Right hindlimb (tissue), 1 donor: ENCODE results near the gene FARP1.

Experiments
- DNase-seq: peaks from one replicate; pipeline ENCODE4 v3.0.0-alpha.2; 2018

FARP1 gene

DNA sequence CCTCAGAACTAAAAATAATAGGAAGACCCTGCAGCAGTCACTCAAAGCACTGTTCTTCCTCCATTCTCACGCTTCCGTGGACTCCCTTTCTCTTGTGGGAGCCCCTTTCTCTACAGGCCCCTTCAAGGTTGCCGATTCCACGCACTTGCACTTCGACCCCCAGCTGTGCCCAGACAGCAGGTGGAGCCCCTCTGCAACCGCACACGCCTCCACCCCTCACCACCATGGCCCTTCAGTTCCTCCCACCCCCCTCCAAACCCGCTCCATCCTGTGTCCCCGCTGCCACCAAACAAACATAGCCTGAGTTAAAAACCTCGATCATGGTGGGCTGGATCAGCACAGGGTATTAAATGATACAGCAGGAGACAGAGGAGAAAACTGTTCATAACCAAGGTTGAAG is 331.4 kb downstream of the FARP1 start:
- DNase-seq, result no peak

DNA sequence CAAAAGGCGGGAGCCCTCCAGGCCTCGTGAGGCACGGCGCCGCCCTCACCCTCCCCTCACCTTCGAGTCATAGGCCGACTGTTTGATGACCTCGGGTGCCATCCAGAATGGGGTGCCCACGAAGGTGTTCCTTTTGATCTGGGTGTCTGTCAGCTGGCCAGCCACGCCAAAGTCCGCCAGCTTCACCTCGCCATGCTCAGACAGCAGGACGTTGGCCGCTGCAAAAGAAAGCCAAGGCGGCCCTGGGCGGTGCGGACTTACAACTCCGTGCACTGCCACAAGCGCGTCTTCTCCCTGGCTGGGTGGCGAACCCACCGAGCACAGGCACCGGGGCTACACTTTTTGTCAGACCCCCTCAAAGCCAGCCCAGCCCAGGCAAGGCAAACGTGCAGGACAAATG is 331.9 kb downstream of the FARP1 start:
- DNase-seq, result no peak

DNA sequence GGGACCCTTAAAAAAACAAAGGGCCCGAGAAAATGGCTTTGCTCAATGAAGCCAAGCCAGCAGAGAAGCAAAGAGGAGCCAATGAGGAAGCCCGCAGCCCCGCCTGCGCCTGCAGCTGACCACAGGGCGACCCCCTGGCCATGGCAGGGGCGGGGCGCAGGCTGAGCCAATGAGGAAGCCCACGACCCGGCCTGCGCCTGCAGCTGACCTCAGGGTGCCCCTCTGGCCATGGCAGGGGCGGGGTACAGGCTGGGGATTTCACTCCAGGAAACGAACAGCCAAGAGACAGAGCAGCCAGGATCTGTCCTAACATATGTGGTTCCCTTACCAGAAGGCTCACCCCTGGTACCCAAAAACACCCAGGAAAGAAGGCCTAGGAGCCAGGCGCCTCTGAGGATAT is 332.6 kb downstream of the FARP1 start:
- DNase-seq, result no peak

DNA sequence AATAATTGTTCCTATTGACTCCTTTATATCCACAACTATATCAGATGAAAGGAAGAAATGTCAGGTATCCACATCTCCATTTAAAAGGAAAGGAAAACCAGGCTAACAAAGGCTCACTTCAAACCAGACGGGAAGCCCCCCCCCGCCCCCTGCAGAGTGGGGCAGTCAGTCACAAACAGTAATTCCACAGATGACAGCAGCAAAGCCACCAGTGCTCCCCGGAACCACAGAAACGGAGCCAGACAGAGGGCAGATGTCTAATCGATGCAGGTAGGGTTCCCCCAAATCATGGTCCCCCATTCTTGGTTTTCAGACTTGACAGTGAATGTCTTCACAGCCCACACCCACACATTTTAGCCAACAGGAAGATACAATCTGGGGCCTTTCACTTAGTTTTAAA is 333.2 kb downstream of the FARP1 start:
- DNase-seq, result no peak

DNA sequence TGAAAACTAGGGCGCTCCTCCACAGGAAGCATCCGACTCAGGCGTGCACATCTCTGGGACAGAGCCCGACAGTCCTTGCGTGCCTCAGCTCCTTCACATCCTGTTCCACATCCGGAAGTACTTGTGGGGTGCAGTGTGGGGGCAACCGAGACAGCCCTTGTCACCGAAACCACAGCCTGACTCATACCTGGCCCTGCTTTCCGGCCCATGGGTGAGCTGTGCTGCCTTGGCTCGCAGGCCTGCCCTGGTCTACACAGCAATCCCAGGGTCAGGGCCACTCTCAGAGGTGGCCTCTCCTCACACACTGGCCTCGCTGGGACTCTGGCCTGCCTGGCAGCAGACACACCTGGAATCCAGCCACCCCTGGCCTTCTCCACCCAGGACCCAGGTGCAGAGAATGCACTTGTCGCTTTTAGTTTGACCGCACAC is 333.7 kb downstream of the FARP1 start:
- DNase-seq, result peak; percentile 53

DNA sequence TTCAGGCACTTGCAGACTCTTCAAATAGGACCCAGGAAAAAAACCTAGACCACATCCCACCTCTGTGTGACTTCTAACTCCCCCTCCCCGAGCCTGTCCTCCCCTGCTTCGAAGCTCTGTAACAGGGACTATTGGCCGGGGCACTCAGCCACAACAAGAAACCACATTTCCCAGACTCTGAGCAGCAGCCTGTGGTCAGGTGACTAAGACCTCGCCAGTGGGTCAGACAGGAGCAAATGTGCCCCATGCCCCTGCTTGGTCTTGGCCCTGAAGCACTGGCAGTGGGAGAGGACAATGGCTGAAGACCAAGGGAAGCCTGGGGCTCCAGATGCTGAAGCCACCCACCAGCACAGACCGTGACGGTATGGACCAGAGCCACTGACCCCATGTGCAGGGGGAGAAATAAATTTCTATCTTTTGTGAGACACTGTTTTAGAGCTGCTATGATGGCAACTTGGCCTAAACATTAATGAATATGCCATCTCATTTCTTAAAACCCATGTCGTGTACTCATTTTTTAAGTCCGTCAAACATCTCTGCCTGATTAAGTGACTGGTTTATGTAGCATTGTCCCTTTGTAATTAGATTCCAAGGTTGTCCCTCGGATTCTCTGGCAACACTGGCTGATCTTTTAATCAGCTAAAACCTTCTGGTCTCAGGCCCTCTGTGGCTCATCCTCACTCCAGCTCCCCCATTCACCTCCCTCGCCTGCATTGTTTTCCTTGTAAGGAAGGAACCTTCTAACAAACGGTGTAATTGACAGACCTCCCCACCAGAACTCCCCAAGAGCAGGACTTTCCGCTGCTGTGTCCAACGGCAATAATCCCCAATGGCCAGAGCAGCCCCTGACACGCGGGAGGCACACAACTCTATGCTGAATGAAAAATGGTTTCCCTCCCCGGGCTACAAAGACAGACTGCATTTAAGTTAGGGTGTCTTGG is 335.6 kb downstream of the FARP1 start:
- no peak for DNase-seq

DNA sequence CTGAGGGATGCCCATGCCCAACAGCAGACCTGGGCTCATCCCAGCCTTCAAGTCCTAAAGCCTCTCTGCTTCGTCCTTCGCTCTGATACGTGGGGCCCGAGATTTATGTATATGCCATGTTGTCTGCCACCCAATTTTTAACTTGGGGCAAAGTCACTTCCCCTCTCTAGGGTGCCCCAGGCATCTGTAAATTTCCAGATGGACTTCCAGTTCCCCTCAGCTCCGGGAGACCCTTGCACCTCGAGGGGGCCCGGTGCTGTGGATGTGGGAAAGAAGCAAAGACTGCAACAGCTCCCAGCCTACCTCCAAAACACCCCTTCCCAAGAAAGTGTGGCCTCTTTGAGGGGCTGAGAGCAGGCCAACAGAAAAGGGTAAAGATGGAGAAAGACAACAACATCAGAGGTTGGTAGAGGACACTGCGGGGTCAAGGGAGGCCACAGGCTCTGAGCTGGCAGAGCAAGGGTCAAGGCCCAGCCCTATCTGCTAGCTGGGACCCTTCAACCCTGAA is 336.7 kb downstream of the FARP1 start:
- DNase-seq, result no peak

DNA sequence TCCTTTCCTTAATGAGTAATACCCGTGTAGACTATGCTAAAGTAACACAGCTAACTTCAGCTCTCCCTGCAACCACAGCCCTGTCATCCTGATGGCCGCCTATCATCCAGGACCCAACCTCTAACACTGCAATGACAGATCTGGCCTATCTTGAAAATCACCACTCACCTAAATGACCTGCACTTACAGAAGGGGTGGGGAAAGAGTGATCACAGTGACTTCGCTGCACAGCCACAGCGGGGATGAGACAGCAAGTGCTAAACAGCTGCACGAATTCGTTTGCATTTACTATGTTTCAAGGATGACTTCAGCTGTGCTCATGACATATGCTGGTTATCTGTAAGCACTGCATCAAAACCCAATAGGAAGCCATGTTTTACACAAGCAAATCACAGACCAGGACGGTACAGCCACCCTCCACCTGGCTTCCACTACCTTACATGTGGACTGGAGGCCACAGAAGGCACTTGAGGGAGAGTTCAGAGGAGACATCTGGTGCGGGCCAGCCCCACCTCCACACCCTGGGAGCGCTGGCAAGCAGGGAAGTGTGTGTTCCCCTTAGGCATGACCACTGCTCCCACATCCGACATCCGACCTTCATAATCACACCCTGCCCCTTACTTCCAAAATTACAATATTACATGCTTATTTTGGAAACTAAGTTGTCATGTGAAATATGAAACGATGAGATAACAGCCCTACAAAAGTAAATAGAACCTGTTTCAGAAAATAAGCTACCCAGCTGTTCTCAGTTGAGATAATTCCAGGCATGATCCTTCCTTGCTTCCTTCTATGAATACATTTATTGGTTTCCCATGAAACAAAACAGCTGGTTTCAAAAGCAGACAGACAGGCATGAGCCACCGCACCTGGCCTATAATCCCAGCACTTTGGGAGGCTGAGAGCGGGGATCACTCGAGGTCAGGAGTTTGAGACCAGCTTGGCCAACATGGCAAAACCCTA is 338.3 kb downstream of the FARP1 start:
- no peak for DNase-seq

DNA sequence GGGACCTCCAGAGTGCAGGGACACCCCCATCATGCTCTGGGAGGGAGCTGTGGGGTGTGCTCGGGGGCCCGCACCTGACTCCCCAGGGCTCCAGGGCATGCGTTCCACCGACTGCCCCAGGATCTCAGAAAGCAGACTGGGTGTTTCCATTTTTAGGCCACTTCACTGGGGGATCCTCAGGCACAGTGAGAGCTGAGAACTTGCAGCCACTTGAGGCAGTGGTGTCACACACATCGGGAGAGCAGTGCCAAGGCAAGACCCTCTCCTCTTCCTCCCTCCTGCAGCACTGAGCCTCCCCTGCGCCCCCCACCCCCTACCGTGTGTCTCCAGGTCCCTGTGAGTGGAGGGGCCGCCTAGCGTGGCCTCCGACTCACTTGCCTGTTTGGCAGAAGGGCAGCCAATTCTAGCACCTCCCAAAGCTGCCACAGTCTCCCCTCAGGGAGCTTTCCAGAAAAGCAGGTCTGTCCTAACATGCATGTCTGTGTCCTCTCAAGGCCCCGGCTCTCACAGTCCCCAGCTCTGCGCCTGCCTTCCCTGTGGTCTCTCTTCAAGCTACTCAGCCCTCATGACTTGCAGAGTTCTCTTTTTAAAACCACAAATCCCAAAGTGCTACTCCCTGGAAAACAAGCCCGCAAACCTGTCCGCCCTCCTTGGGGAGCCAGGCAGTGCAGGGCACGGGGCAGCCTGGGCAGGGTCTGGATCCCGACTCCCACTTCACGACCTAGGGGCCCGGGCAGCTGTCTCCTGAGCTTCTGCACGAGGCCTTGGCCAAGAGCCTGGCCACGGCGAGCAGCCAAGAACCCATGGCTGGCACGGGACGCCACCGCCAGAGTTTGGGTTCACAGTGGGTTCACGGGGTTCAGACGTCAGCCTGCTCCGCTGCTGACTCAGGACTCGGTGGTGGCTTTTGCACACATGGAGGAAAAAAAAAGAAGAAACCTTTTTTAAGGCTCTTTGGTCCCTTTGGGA is 339.9 kb downstream of the FARP1 start:
- peak; percentile 84 for DNase-seq

DNA sequence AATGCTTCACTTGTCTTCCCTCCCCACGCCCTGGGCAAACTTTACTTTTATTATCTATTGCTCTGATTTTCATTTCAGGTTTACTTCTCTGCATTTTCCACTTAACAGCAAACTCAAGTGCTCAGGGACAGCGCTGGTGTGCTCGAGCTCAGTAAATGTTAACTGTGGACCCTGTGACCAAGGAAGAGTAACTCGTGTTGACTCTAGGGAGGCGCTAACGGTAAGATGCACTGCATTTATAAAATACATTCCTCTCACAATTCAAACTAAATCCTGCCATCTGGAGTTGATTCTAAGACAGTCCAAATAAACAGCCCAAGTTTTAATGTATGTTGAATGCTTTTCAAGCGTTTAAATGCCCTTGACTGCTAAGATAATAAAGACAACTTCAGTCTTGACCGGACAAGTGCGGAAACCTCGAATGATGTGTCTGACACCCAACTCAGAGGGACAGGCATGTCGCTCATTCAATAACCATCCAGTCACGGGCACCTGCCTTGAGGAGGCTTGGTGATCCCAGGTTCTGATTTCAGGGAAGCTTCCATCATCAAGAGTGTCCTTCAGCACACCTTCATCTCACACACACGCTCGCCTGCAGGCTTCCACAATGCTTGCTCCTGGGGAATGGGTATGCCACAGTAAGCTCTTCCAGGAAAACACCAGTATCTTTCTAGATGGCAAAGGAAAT is 340.9 kb downstream of the FARP1 start:
- DNase-seq, result no peak

DNA sequence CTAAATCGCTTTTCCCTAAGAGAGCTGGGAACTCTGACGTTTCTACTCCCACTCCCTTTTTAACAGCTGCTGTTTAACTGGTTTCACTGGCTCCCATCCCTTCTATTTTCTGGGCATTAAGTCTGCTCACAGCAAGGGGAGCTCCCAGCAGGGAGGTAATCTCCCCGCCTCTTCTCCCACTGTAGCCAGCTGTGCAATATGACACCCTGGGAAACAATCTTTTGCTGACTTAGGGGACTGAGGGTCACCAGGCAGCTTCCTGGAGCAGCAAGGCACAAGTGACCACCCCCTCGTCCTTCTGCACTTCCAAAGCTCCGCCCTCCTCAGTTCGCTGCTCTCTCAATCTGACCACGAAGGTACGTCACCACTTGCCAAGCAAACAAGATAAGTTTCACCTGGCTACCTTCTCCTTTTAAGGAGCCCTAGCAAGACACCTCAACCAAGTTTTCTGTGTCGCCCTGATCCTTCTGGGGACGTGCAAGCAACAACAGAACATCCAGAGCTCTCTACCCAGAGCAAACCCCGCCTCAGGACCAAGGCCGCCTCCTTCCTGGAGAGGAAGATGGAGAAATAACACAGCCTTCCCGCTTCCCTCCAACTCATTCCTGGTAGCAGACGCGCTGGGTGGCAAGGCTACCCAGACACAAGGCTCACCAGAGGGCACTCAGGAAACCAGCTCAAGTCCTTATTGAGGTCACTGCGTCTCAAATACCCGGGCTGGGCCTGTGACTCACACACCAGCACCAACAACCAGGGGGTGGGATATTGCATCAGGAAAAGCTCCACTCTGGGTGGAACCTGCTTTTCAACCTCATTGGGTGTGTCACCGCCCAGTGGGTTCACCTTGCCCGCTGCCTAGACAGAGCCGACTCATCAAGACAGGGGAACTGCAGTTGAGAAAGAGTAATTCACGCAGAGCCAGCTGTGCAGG is 341.7 kb downstream of the FARP1 start:
- peak; percentile 90 for DNase-seq

DNA sequence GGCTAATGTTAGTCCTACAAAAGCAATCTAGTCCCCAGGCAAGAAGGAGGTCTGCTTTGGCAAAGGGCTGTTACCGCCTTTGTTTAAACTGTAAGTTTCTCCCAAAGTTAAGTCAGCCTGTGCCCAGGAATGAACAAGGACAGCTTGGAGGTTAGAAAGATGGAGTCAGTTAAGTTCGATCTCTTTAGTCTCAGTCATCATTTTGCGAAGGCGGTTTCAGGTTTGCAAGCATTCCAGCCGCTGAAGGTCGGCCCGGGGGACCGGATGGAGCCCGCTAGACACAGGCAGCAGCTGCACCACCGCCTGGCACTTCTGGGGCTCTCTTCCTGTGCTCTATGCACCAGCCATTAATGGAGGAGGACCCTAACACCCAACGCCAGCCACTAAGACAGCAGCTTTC is 342.7 kb downstream of the FARP1 start:
- DNase-seq, result no peak

DNA sequence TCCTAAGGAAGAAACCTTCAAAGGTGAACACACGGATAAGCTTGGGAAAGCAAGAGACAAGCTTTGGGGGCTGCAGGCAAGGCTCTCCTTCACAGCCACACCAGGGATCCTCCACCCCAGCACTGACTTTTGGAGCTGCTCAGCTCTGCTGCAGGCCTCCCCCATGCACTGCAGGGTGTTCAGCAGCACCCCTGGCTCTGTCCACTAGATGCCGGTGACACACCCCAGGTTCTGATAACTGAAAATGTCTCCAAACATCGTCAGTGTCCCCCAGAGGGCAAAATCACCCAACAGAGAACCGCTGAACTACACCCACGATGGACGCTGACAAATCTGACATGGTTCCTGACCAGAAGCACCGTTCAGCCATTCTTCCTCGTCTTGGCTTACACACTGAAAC is 343.5 kb downstream of the FARP1 start:
- DNase-seq, result no peak

DNA sequence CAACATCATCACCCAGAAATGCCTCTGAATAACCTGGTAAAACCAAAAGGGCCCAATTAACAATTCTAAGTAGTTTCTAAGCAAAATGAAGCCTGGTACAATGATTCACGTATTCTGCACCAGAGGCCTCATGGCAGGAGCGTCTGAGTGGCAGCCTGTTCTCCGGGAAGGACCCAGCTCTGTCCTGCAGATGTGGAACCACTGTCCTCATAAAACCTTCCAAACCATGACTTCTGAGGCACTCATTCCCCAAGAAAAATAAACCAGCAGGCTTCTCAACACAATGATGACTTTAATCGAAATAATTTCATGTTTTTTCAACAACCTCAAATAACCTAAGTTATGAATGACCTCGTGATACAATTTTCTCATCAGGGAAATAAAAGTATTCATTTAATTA is 344.1 kb downstream of the FARP1 start:
- no peak for DNase-seq

DNA sequence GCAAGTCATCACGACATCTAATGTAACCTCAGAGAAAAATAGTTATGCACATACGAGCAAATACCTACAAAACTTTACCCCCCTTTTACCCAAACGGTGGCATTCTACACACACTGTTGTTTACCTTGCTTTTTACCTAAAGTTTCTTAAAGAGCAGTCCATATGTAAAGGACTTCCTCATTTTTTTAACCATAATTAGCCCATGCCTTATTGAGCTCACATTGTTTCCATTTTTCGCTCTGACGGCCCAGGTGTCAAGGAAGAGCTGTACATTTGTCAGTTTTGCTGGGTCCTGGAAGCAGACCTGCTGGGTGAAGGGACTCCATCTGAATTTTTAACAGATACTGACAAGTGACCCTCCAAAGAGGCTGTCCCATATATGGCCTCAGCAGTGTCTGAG is 344.6 kb downstream of the FARP1 start:
- no peak for DNase-seq

DNA sequence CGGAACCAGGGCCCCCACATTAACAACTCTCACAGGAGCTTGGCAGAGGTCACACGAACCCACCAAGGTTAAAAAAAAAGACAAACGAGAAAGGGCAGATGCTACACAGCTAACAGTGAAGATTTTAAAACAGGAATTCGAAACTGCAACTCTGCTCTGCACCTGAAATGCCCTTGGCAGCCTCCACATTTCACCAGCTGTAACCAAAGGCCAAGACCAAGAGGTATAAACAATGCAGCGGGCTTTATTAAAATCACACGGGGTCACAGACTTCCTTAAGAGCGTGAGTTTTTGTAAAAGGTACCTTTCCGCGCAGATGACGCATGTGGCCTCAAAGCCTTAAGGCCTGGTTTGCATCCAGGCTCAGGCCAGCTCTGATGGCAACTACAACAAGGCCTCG is 345.8 kb downstream of the FARP1 start:
- no peak for DNase-seq

DNA sequence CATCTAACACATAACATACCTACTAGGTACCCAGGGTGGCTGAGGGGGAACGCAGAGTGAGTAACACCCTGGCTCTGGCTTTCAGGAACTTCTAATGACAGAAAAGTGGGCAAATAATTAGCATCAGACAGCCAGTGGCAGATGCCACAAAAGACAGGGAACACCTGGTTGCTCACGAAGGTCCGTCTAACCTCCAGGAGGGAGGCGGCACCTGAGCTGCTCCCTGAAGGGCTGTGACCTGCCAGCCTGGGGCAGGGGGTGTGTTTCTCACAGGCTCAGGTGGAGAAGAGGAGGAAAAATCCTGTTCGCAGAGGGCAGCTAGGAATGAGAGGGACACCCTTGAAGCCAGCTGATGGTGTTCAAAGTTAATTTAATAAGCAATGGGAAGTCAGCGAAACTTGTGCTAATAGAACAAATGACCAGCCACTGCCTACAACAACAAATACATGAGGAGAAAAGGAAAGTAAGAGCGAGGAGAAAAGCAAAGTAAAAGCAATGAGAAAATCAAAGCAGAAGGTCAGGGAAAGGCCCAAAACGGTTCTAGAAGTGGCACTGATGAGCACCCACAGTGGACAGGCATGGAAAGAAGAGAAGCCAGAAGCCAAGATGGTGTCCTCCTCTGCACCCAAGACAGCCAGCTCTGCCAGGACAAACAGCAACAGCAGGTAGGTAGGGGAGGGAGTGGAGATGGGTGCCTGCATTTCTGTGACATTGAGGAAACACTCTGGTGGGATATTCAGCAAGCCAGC is 346.7 kb downstream of the FARP1 start:
- DNase-seq, result no peak

DNA sequence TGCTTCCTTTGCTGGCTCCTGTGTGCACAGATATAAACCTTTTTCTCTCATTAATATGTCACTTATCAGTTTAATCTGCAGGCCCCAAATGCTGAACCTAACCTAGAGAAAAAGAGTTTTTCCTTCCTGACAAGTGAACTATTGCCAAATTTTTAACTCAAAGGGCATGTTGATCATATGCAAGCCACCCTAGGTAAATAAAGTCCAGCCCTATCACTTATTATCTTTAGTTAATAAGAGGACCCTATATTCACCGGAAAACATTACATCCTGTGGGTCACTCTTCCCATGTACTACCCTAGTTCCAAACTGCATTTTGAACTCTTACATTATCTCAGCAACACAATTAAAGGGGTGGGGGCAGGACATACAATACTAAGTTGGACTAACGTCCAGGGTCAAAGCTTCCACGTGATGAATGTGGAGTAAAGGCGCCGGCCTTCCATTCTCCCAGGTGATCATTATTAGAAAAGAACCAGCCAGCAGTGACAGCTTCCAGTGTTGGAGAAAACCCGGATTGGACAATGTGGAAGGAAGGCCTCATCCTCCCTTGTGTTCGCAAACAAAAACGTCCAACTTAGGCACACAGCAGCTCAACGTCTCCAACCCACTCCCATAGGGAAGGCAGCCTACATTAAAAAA is 347.4 kb downstream of the FARP1 start:
- no peak for DNase-seq

DNA sequence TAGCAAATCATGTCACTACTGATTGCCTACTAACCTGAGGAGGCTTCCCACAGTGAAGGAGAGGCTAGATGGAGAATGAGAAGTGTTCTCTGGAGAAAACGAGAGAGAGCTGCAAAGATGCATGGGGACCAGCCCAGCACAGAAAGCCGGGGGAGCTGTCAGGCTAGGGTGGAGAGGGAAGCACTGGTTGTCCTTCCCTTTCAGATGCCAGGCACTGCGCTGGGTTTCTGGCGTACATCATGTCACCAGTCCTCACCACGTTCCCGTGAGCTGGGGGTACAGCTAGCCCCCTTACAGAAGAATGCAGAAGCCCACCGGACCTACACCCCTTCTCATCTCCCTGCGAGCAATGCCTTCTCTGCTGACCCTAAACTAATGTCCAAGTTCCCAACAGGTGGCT is 348.0 kb downstream of the FARP1 start:
- no peak for DNase-seq
